ENCODE results near the gene APBA1. TPM values are rescaled to one million over a fixed set of nuclear protein-coding genes. Genes with fewer than 3 reads are reported as not detected.

APBA1 gene
- total RNA-seq, 1 donor from 2014 or later: 7.1 TPM

- no peak for DNase-seq (ENCODE audit: low read depth in 2 of 2)
Measured at GRCh38 chr9:69535286-69535832, 136.8 kb downstream of the APBA1 start.

GRCh38 chr9:69532396-69532795, 139.8 kb downstream of the APBA1 start:
- DNase-seq (ENCODE audit: low read depth in 2 of 2): no peak

- no peak for DNase-seq (ENCODE audit: low read depth in 2 of 2)
Measured at GRCh38 chr9:69527454-69527853, 144.7 kb downstream of the APBA1 start.

- no peak for DNase-seq (ENCODE audit: low read depth in 2 of 2)
Measured at GRCh38 chr9:69526699-69527098, 145.5 kb downstream of the APBA1 start.

- peak in 1 of 2 donors; percentile 21 for DNase-seq (ENCODE audit: low read depth in 2 of 2)
Measured at GRCh38 chr9:69519470-69520240, 152.5 kb downstream of the APBA1 start.

- no peak for DNase-seq (ENCODE audit: low read depth in 2 of 2)
Measured at GRCh38 chr9:69516353-69517322, 155.5 kb downstream of the APBA1 start.

- no peak for DNase-seq (ENCODE audit: low read depth in 2 of 2)
Measured at GRCh38 chr9:69515810-69516209, 156.4 kb downstream of the APBA1 start.

GRCh38 chr9:69513141-69513820, 158.9 kb downstream of the APBA1 start:
- DNase-seq (ENCODE audit: low read depth in 2 of 2): no peak

GRCh38 chr9:69504058-69504457, 168.1 kb downstream of the APBA1 start:
- no peak for DNase-seq (ENCODE audit: low read depth in 2 of 2)

- DNase-seq (ENCODE audit: low read depth in 2 of 2): peak; percentile 22 to 82
Measured at GRCh38 chr9:69502671-69503301, 169.4 kb downstream of the APBA1 start.

GRCh38 chr9:69500896-69501295, 171.3 kb downstream of the APBA1 start:
- no peak for DNase-seq (ENCODE audit: low read depth in 2 of 2)

- DNase-seq (ENCODE audit: low read depth in 2 of 2): no peak
Measured at GRCh38 chr9:69499959-69500358, 172.2 kb downstream of the APBA1 start.

GRCh38 chr9:69499407-69499806, 172.8 kb downstream of the APBA1 start:
- DNase-seq (ENCODE audit: low read depth in 2 of 2): no peak

GRCh38 chr9:69498470-69498869, 173.7 kb downstream of the APBA1 start:
- no peak for DNase-seq (ENCODE audit: low read depth in 2 of 2)

- DNase-seq (ENCODE audit: low read depth in 2 of 2): no peak
Measured at GRCh38 chr9:69497816-69498215, 174.4 kb downstream of the APBA1 start.

- DNase-seq (ENCODE audit: low read depth in 2 of 2): no peak
Measured at GRCh38 chr9:69496846-69497450, 175.2 kb downstream of the APBA1 start.

- no peak for DNase-seq (ENCODE audit: low read depth in 2 of 2)
Measured at GRCh38 chr9:69495296-69495695, 176.9 kb downstream of the APBA1 start.

GRCh38 chr9:69494763-69495162, 177.4 kb downstream of the APBA1 start:
- no peak for DNase-seq (ENCODE audit: low read depth in 2 of 2)

GRCh38 chr9:69494208-69494607, 178.0 kb downstream of the APBA1 start:
- no peak for DNase-seq (ENCODE audit: low read depth in 2 of 2)

- no peak for DNase-seq (ENCODE audit: low read depth in 2 of 2)
Measured at GRCh38 chr9:69486498-69486897, 185.7 kb downstream of the APBA1 start.

- no peak for DNase-seq (ENCODE audit: low read depth in 2 of 2)
Measured at GRCh38 chr9:69485466-69485865, 186.7 kb downstream of the APBA1 start.

Data from dermis microvascular lymphatic vessel endothelial cell (primary cell).